ENCODE data around the gene HEMK1.

HEMK1 gene

DNA sequence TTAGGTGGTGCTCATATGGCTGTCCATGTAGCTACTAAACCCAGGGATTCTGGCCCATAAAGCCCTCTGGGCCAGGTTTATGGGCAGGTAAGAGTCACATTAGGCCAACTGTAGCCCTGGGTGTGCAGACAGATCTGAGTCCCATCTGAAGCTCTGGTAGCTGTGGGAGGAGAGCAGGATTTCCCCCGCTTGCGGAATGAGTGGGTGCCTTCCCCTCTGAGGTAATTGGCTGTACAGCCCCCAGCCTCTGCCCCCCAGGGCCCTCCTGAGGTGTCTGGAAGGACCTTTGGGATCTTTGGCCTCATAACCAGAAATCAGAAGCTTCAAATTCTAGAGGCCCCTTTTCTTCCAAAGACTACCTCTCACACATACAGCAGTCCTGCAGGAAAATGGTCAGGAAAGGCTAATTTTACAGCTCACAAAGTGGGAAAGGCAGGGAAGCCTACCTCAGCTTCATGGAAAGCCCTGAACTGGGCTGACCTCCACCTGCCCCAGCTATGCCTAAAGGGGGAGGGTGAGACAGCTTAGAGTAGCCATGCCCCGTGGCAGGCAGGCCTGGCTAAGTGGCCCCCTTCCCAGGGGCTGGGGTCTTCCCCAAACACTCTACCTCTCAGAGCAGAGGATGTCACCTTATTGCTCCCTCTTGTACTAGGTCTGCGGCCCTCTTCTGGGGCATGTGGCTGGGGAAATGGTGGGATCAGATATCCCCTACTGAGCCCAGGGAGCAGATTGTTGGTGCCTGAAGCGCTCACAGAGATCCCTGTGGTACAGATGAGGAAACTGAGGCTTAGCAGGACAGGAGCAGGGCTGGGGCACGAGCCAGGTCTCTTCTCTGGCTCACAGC lies 16.8 kb downstream of the HEMK1 start:
- Histone ChIP-seq H3K4me3 (no peak overlapping the region), H3K9ac (peak overlapping the region in 5 of 11 experiments; percentile 2 to 37 (median 10); a peak in 7 of 22 replicates), H3K9me3 (replicated peaks in 1 of 11) (no peaks in the 10 kb centered on the region), H3K27ac (peak overlapping the region in 2 of 11 experiments; percentile 11 to 26; a peak in 3 of 22 replicates), H3K27me3 (no peaks in the 10 kb centered on the region), H4K20me1 (no peaks in the 10 kb centered on the region; a peak in 1 of 22 replicates), H3K4me2 (no peak overlapping the region), H3K4me1 (peaks cover 15 to 73% (median 43%) of the 10 kb centered on the region in 10 experiments), H3K36me3 (peaks cover 0 to 44% (median 20%) of the 10 kb centered on the region in 11 experiments; a peak in 18 of 22 replicates)
- TF ChIP-seq Cebpa-rat (IDR thresholded peaks at IDR 0.05), result no peak

DNA sequence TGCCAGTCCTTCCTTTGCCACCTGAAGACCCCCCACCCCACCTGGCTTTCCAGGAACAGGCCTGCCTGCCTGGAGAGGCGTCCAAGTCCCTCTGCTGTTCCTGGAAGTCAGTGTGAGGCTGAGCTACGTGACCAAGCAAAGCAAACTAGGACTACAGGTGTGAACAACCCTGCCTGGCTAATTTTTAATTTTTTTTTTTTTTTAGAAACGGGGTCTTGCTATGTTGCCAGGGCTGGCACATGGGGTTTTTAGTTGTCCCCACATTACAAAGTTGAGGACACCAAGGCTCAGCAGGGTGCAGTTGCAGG lies 17.4 kb downstream of the HEMK1 start:
- Histone ChIP-seq H3K27ac (peak overlapping the region in 1 of 11 experiments; percentile 11; a peak in 1 of 22 replicates), H3K4me1 (peaks cover 21 to 75% (median 47%) of the 10 kb centered on the region in 10 experiments), H3K4me3 (no peak overlapping the region), H3K9ac (peak overlapping the region in 3 of 11 experiments; percentile 2 to 15 (median 10); a peak in 3 of 22 replicates), H3K9me3 (replicated peaks in 1 of 11) (no peaks in the 10 kb centered on the region), H4K20me1 (no peaks in the 10 kb centered on the region; a peak in 1 of 22 replicates), H3K4me2 (no peak overlapping the region), H3K36me3 (peaks cover 0 to 38% (median 14%) of the 10 kb centered on the region in 11 experiments; a peak in 17 of 22 replicates), H3K27me3 (no peaks in the 10 kb centered on the region)
- no peak for TF ChIP-seq Cebpa-rat (IDR thresholded peaks at IDR 0.05)

DNA sequence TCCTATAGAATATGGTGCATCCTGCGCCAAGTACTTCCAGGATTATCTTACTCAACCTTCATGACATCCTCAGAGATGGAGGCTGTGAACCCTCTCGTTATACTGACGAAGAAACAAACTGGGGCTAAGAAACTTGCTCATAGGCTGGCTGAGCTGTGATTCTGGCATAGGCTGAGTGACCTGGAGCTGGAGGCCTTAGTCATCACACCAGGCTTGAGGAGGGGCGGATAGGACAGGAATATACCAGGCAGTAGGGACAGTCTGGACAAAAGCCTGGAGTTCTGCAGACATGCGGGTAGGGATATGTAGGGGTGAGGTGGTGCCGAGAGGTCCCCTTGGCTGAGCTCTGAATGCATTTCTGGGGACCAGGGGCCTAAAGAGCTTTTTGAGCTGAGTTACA lies 18.1 kb downstream of the HEMK1 start:
- Histone ChIP-seq H3K36me3 (peaks cover 0 to 32% (median 7%) of the 10 kb centered on the region in 11 experiments; a peak in 13 of 22 replicates), H3K9ac (no peak overlapping the region; a peak in 2 of 22 replicates), H3K4me2 (peak overlapping the region in 1 of 11 experiments; percentile 98; a peak in 2 of 22 replicates), H3K9me3 (replicated peaks in 1 of 11) (no peaks in the 10 kb centered on the region), H3K4me1 (peaks cover 27 to 81% (median 53%) of the 10 kb centered on the region in 10 experiments), H3K4me3 (no peak overlapping the region), H3K27me3 (no peaks in the 10 kb centered on the region), H3K27ac (peak overlapping the region in 3 of 11 experiments; percentile 58 to 99 (median 85); a peak in 1 of 22 replicates), H4K20me1 (no peaks in the 10 kb centered on the region; a peak in 1 of 22 replicates)
- TF ChIP-seq Cebpa-rat (IDR thresholded peaks at IDR 0.05), result no peak

DNA sequence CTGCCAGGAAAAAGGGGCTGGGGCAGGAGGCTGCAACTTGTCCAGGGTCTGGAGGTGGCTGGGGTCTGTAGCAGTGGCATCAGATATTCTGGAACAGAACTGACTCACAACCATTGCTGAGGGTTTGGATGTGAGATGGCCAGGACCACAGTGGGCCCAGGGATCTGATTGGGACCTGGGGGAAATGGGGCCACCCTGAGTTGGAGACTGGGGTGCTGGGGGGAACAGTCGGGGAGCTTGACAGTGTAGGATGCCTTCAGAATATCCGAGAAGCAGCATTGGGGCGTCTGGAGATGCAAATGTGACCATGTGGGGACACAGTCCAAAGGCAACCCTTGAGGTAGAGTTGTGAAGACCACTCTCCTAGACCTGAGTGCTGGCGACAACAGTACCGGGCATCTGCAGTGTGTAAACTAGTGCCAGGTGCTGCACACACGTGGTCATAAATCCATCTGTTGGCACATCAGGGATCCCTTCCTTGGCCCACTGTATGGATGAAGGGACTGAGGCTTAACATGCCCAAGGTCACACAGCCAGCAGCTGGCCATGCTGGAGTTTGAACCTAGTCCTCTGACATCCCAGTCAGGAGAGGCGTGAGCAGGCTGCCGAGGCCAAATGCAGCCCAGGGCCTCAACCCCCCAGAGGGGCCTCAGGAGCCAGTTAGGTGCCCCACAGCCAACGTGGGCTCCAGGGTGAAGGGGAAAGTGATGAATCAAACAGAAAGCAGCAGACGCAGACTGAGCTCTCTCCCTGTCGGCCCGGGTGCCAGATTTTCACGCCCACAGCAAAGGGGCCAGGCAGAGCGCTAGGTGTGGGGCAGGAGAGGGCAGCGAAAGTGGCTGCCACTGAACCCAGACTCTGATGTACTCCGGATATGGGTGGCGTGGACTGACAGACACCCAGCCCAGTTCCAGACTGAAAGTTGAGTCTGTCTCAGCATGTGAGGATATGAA lies 18.8 kb downstream of the HEMK1 start:
- Histone ChIP-seq H3K4me1 (peaks cover 34 to 88% (median 60%) of the 10 kb centered on the region in 10 experiments), H3K9me3 (replicated peaks in 1 of 11) (no peaks in the 10 kb centered on the region), H3K27ac (peak overlapping the region in 10 of 11 experiments; percentile 16 to 99 (median 60); a peak in 19 of 22 replicates), H3K4me2 (peak overlapping the region; percentile 9 to 98 (median 95); a peak in 19 of 22 replicates), H4K20me1 (no peaks in the 10 kb centered on the region; a peak in 1 of 22 replicates), H3K4me3 (no peak overlapping the region), H3K36me3 (peaks cover 0 to 25% (median under 1%) of the 10 kb centered on the region in 11 experiments; a peak in 6 of 22 replicates), H3K9ac (peak overlapping the region; percentile 4 to 90 (median 31); a peak in 16 of 22 replicates), H3K27me3 (no peaks in the 10 kb centered on the region)
- TF ChIP-seq Cebpa-rat (IDR thresholded peaks at IDR 0.05), result no peak

DNA sequence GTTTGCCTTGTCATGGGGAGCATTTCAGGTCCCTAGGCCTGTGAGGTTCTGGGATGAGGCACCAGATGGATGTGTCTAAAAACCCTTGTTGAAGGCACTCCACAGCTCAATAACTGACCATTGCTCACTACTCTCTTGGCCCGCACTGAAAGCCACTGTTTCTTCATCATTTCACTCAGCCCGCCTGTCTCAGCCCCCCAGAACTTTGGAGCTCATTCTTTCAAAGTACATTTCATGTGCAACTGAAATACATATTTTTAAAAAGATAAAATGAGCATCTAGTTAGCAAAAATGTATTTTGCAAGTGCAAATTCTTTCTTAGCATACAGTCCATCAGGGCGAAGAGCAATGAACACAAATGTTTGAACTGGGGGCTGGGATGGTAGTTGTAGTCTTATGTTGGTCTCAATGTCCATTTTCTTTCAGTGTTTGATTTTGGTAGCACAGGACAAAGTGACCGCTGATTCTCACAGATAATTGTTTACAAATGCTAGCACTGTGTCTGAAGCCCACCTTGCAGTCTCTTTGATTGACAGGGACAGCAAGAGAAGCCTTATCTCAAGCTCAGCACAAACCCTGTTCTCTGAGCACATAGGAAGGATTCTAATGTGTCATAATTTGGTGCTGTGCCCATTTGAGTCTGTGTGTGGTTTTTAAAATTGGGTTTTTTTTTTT lies 19.6 kb downstream of the HEMK1 start:
- Histone ChIP-seq H3K4me2 (peak overlapping the region in 10 of 11 experiments; percentile 9 to 98 (median 96); a peak in 18 of 22 replicates), H3K4me3 (no peak overlapping the region), H3K9ac (peak overlapping the region; percentile 4 to 90 (median 31); a peak in 15 of 22 replicates), H4K20me1 (no peaks in the 10 kb centered on the region; a peak in 1 of 22 replicates), H3K36me3 (peaks cover 0 to 16% (median 0%) of the 10 kb centered on the region in 11 experiments; a peak in 4 of 22 replicates), H3K4me1 (peaks cover 36 to 96% (median 67%) of the 10 kb centered on the region in 10 experiments), H3K27me3 (no peaks in the 10 kb centered on the region), H3K27ac (peak overlapping the region; percentile 4 to 99 (median 85); a peak in 19 of 22 replicates), H3K9me3 (replicated peaks in 1 of 11) (no peaks in the 10 kb centered on the region)
- TF ChIP-seq Cebpa-rat (IDR thresholded peaks at IDR 0.05), result no peak

DNA sequence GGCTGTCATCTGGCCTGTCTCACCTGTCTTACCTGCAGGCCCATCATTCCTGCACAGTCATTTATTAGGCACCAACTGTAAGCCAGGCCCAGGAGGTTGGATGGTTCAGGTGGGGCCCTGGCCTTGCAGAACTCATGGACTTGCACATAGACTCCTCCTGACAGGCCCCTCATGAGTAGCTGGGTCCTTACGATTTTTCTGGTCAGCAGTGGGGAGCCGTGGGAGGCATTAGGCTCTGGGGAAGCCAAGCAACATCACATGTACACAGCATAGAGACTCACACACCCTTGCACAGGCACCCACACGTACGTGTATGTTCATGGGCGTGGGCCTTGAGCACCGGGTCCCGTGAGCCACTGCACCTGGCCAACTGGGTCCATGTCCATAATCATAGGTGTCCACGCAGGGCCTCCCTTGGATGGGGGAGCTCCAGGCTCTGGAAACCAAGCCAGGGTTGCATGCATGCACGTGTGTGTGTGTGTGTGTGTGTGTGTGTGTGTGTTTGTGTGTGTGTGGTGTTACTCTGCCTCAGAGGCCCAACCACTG lies 21.9 kb downstream of the HEMK1 start:
- Histone ChIP-seq H3K27me3 (no peaks in the 10 kb centered on the region), H3K36me3 (no peaks in the 10 kb centered on the region), H3K9ac (peak overlapping the region; percentile 77 to 90 (median 83)), H3K9me3 (replicated peaks in 1 of 11) (no peaks in the 10 kb centered on the region), H3K27ac (peak overlapping the region; percentile 85 to 99 (median 94)), H4K20me1 (no peaks in the 10 kb centered on the region), H3K4me2 (peak overlapping the region; percentile 85 to 98 (median 96)), H3K4me1 (peaks cover 36 to 98% (median 73%) of the 10 kb centered on the region in 10 experiments), H3K4me3 (peak overlapping the region in 9 of 10 experiments; percentile 15 to 58 (median 38); a peak in 11 of 20 replicates)
- TF ChIP-seq Cebpa-rat (IDR thresholded peaks at IDR 0.05), result no peak

DNA sequence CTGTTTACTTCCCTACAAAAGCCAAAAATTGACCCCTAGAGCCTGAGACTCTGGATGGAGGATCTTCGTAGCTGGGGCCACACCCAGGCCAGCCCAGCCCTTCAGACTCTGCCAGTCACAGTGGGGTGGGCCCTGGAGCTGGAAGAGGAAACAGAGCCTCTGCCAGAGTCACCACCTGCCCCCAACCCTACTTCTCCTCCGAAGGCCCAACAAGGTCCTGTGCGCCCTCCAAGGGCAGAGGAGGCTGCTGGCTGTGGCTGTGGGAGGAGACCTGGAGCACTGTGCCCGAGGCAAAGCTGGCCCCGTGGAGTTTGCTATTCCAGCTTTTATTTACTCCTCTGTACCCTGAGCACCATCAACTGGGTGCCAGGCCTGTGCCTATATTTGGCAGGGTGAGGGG lies 23.2 kb downstream of the HEMK1 start:
- Histone ChIP-seq H3K27me3 (no peaks in the 10 kb centered on the region), H3K9ac (peak overlapping the region; percentile 45 to 90 (median 83); a peak in 20 of 22 replicates), H3K4me2 (peak overlapping the region; percentile 85 to 98 (median 96)), H3K4me3 (peak overlapping the region in 3 of 10 experiments; percentile 16 to 56 (median 21); a peak in 6 of 20 replicates), H3K4me1 (peaks cover 36 to 93% (median 70%) of the 10 kb centered on the region in 10 experiments), H3K9me3 (replicated peaks in 1 of 11) (no peaks in the 10 kb centered on the region), H3K36me3 (0 out of 22 replicates have a peak, but pooled peaks cover 0 to 3% (median 0%) of the 10 kb centered on the region in 11 experiments), H4K20me1 (no peaks in the 10 kb centered on the region), H3K27ac (peak overlapping the region; percentile 65 to 99 (median 94))
- no peak for TF ChIP-seq Cebpa-rat (IDR thresholded peaks at IDR 0.05)

Measured in BLaER1 treated with 17β-estradiol and CSF1 and Interleukin-3, amounts not matched to agents 10 nM and 100 nM (cell line).